GM19240 (cell line): Measurements from ENCODE around the gene SESN3.
"Not testable (repeated sequence)": the region's sequence is repeated elsewhere in the genome, so short reads cannot be mapped to it uniquely, and the experiment has no call there.

Experiments used
- DNase-seq: peaks from one replicate; pipeline ENCODE4 v3.0.0; 2011; ENCODE audit warnings: low spot score; ENCODE audit not compliant: insufficient read length

The SESN3 gene

GRCh38 chr11:95152876-95153856 is 77.8 kb downstream of the SESN3 start:
- no peak for DNase-seq

- peak; percentile 77 for DNase-seq
Measured at GRCh38 chr11:95150956-95151684, 79.9 kb downstream of the SESN3 start.

GRCh38 chr11:95149651-95150364 is 81.2 kb downstream of the SESN3 start:
- no peak for DNase-seq

- DNase-seq: no peak
Measured at GRCh38 chr11:95148938-95149337, 82.1 kb downstream of the SESN3 start.

GRCh38 chr11:95148406-95148805 is 82.6 kb downstream of the SESN3 start:
- no peak for DNase-seq

- no peak for DNase-seq
Measured at GRCh38 chr11:95147364-95147905, 83.6 kb downstream of the SESN3 start.

- DNase-seq: no peak
Measured at GRCh38 chr11:95145430-95146060, 85.5 kb downstream of the SESN3 start.

- DNase-seq: no peak
Measured at GRCh38 chr11:95144313-95145235, 86.4 kb downstream of the SESN3 start.

- no peak for DNase-seq
Measured at GRCh38 chr11:95143106-95143681, 87.8 kb downstream of the SESN3 start.

GRCh38 chr11:95142431-95142830 is 88.6 kb downstream of the SESN3 start:
- DNase-seq: no peak

- DNase-seq: no peak
Measured at GRCh38 chr11:95140397-95141033, 90.5 kb downstream of the SESN3 start.

GRCh38 chr11:95138448-95138847 is 92.6 kb downstream of the SESN3 start:
- DNase-seq: no peak

GRCh38 chr11:95137299-95137698 is 93.7 kb downstream of the SESN3 start:
- no peak for DNase-seq

GRCh38 chr11:95136747-95137146 is 94.3 kb downstream of the SESN3 start:
- not testable (repeated sequence) for DNase-seq

- DNase-seq: no peak
Measured at GRCh38 chr11:95135880-95136279, 95.1 kb downstream of the SESN3 start.

- DNase-seq: no peak
Measured at GRCh38 chr11:95135155-95135554, 95.8 kb downstream of the SESN3 start.

GRCh38 chr11:95134491-95134890 is 96.5 kb downstream of the SESN3 start:
- no peak for DNase-seq

GRCh38 chr11:95132956-95133355 is 98.0 kb downstream of the SESN3 start:
- no peak for DNase-seq

- no peak for DNase-seq
Measured at GRCh38 chr11:95128602-95129001, 102.4 kb downstream of the SESN3 start.
